Glutamatergic neuron (in vitro differentiated cells): ENCODE results near the gene XYLT1. TPM values are rescaled to one million over a fixed set of nuclear protein-coding genes. Genes with fewer than 3 reads are reported as not detected.

Source experiments
- DNase-seq: peaks from one replicate; pipeline ENCODE4 v3.0.0; 2022
- H3K27ac Mint-ChIP-seq: one replicate; pipeline ENCODE4 v1.8.0; 2020; ENCODE audit warnings: mild to moderate bottlenecking, mixed read lengths, inconsistent platforms; ENCODE audit not compliant: unreplicated experiment
- H3K27me3 Mint-ChIP-seq: one replicate; pipeline ENCODE4 v1.8.0; 2020; ENCODE audit warnings: mild to moderate bottlenecking, moderate library complexity, mixed read lengths, inconsistent platforms; ENCODE audit not compliant: unreplicated experiment
- H3K36me3 Mint-ChIP-seq: one replicate; pipeline ENCODE4 v1.8.0; 2020; ENCODE audit warnings: mild to moderate bottlenecking, mixed read lengths, inconsistent platforms; ENCODE audit not compliant: unreplicated experiment
- H3K4me1 Mint-ChIP-seq: one replicate; pipeline ENCODE4 v1.8.0; 2020; ENCODE audit warnings: mild to moderate bottlenecking, low read depth, mixed read lengths, inconsistent platforms; ENCODE audit not compliant: unreplicated experiment
- H3K4me3 Mint-ChIP-seq: one replicate; pipeline ENCODE4 v1.8.0; 2020; ENCODE audit warnings: mild to moderate bottlenecking, mixed read lengths, inconsistent platforms; ENCODE audit not compliant: unreplicated experiment
- H3K9me3 Mint-ChIP-seq: one replicate; pipeline ENCODE4 v1.8.0; 2020; ENCODE audit warnings: mild to moderate bottlenecking, moderate library complexity, mixed read lengths, inconsistent platforms; ENCODE audit not compliant: unreplicated experiment
- total RNA-seq: library from RNA; stranded (reverse); fragmentation: NEBNext Ultra II Directional; extraction: Animal tissue kit (Norgen Biotek cat#: 25700); gene quantifications from one replicate; pipeline ENCODE4 v1.2.1, GENCODE V29; 2021; ENCODE audit not compliant: unreplicated experiment
- TF ChIP-seq, protein P1 (sequence below): fragments of 200-600 bp; sonication (generic); IDR thresholded peaks from one replicate; pipeline ENCODE4 v1.5.0; 2021; ENCODE audit not compliant: partially characterized antibody, unreplicated experiment

Gene XYLT1
- total RNA-seq, 1 donor from 2014 or later, result 18.4 TPM

DNA sequence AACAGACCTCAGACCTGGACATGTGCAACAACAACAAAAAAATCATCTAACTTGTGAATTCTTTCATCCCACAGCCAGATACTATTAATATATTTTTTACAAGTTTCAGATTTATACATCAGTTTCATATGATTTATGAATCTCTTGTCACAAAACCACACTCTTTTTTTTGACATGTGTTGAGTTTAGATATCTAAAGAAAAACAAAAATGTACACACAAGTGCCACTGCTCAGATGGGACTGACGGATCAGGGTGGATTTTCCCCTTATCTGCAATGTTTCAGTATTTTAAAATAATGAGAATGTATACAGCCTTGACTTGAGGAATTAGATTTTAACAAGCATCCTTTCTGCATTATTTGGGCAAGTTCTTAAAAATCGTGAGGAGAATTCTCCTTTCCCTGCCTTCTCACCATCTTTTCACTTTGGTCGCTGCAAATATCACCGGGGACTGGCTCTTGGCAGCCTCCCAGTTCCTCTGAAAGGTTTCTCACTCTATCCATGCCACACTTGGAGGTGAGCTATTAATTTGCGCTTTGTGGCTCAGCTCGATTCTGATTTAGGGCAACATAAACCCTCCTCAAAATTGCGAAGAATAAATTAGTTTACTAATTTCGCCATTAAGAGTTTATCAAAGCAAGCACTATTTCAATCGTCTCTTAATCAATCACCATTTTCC lies 225.7 kb downstream of the XYLT1 start:
- H3K27ac Mint-ChIP-seq, result no peak overlapping the region
- peaks cover 1% of the 10 kb centered on the region for H3K4me1 Mint-ChIP-seq
- no peaks in the 10 kb centered on the region for H3K9me3 Mint-ChIP-seq
- no peak for DNase-seq
- H3K36me3 Mint-ChIP-seq, result peaks cover 10% of the 10 kb centered on the region
- TF ChIP-seq, protein P1, sequence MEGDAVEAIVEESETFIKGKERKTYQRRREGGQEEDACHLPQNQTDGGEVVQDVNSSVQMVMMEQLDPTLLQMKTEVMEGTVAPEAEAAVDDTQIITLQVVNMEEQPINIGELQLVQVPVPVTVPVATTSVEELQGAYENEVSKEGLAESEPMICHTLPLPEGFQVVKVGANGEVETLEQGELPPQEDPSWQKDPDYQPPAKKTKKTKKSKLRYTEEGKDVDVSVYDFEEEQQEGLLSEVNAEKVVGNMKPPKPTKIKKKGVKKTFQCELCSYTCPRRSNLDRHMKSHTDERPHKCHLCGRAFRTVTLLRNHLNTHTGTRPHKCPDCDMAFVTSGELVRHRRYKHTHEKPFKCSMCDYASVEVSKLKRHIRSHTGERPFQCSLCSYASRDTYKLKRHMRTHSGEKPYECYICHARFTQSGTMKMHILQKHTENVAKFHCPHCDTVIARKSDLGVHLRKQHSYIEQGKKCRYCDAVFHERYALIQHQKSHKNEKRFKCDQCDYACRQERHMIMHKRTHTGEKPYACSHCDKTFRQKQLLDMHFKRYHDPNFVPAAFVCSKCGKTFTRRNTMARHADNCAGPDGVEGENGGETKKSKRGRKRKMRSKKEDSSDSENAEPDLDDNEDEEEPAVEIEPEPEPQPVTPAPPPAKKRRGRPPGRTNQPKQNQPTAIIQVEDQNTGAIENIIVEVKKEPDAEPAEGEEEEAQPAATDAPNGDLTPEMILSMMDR, result no peak
- peaks cover under 1% of the 10 kb centered on the region for H3K27me3 Mint-ChIP-seq
- no peak overlapping the region for H3K4me3 Mint-ChIP-seq

GRCh38 chr16:17241264-17241835 lies 229.4 kb downstream of the XYLT1 start:
- Mint-ChIP-seq H3K9me3 (no peaks in the 10 kb centered on the region), H3K27me3 (peaks cover 9% of the 10 kb centered on the region), H3K36me3 (peaks cover 20% of the 10 kb centered on the region), H3K27ac (no peak overlapping the region), H3K4me3 (no peak overlapping the region), H3K4me1 (peaks cover 1% of the 10 kb centered on the region)
- TF ChIP-seq, protein P1, result no peak
- no peak for DNase-seq

DNA sequence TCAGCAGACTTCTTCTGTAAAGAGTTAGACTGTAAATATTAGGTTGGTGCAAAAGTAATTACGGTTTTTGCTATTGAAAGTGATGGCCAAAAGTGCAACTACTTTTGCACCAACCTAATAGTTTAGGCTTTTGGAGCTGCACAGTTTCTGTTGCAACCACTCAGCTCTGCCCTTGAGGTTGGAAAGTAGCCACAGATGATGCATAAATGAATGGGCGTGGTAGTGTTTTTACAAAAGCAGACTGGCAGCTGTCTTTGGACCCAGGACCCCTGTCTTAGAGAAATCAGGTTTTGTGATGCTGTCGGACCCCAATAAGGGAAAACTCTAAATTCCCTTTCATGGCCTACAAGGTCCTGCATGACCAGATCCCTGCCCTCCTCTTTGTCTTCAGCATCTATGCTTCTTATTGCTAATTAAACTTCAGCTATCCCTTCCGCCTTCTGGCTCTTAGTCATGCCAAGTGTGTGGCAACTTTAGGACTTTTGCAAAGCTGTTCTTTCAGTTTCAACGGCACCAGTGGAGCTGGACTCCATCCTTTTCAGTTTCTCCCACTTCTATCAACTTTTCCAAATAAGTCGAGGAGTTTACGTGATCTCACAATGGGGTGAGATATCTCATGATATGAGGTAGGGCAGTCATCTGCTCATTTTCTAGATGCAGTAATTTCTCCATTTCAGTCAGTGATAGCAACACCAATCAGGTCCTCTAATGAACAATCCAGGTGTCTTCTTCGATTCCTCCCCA lies 232.3 kb downstream of the XYLT1 start:
- TF ChIP-seq, protein P1, result no peak
- peaks cover 20% of the 10 kb centered on the region for H3K36me3 Mint-ChIP-seq
- H3K9me3 Mint-ChIP-seq, result no peaks in the 10 kb centered on the region
- no peak for DNase-seq
- H3K4me1 Mint-ChIP-seq, result peaks cover under 1% of the 10 kb centered on the region
- no peak overlapping the region for H3K27ac Mint-ChIP-seq
- peaks cover 9% of the 10 kb centered on the region for H3K27me3 Mint-ChIP-seq
- H3K4me3 Mint-ChIP-seq, result no peak overlapping the region

- H3K36me3 Mint-ChIP-seq, result peaks cover 20% of the 10 kb centered on the region
- peaks cover 5% of the 10 kb centered on the region for H3K4me1 Mint-ChIP-seq
- no peak for DNase-seq
- no peak overlapping the region for H3K4me3 Mint-ChIP-seq
- H3K9me3 Mint-ChIP-seq, result peaks cover 2% of the 10 kb centered on the region
- TF ChIP-seq, protein P1, result no peak
- H3K27me3 Mint-ChIP-seq, result peaks cover 10% of the 10 kb centered on the region
- H3K27ac Mint-ChIP-seq, result no peak overlapping the region
Observed at GRCh38 chr16:17237350-17237944, 233.3 kb downstream of the XYLT1 start.
